ENCODE results near the gene CLHC1.
"Not testable (repeated sequence)": the region's sequence is repeated elsewhere in the genome, so short reads cannot be mapped to it uniquely, and the experiment has no call there.

Gene CLHC1

DNA sequence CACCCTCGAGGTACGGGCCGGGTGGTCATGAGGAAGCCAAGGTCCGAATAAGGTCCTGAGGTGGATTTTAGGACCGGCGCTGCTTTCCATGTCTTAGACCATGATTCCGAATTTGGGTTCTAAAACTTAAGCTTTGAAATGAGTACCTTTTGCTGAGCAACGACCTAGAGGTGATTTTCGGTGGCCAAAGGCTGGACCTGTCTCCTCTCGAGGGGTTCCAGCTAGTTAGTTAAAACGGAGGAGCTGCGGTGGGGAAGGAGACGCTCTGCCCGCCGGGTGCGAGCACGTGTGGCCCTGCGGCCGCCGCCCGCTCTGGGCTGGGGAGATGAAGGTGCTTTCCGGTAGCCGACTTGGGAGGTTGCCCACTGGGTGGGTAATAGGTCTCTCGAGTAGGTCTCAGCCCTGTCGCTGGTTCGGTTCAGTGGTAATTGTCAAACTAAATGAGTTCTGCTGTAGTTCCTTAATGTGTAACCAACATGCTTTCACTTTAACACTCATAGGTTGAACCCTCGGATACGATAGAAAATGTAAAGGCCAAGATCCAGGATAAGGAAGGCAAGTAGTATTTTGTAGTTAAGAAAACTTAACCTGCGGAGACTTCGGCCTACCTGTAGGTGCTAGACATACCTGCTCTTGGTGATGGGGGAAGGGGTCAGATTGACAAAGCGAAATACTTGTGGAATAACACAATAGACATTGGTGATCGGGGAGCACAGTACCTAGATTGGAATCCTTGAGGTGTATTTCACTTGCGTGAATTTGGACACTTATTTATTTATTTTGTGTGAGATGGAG, 967 bp upstream of the CLHC1 start:
- in situ Hi-C loops (cut with MboI; ENCODE audit: low sequenced_read_pairs) = no loop called here

- in situ Hi-C loops (cut with MboI; ENCODE audit: low sequenced_read_pairs) = no loop called here
These were observed 478 bp downstream of the CLHC1 start for GRCh38 chr2:55231546-55232083.

GRCh38 chr2:55230551-55230950, 1.5 kb downstream of the CLHC1 start:
- in situ Hi-C loops (cut with MboI; ENCODE audit: low sequenced_read_pairs) = no loop called here

- in situ Hi-C loops (cut with MboI; ENCODE audit: low sequenced_read_pairs) = no loop called here
These were observed 2.9 kb downstream of the CLHC1 start for GRCh38 chr2:55229221-55229620.

GRCh38 chr2:55228226-55228563, 3.9 kb downstream of the CLHC1 start:
- in situ Hi-C loops (cut with MboI; ENCODE audit: low sequenced_read_pairs) = no loop called here

DNA sequence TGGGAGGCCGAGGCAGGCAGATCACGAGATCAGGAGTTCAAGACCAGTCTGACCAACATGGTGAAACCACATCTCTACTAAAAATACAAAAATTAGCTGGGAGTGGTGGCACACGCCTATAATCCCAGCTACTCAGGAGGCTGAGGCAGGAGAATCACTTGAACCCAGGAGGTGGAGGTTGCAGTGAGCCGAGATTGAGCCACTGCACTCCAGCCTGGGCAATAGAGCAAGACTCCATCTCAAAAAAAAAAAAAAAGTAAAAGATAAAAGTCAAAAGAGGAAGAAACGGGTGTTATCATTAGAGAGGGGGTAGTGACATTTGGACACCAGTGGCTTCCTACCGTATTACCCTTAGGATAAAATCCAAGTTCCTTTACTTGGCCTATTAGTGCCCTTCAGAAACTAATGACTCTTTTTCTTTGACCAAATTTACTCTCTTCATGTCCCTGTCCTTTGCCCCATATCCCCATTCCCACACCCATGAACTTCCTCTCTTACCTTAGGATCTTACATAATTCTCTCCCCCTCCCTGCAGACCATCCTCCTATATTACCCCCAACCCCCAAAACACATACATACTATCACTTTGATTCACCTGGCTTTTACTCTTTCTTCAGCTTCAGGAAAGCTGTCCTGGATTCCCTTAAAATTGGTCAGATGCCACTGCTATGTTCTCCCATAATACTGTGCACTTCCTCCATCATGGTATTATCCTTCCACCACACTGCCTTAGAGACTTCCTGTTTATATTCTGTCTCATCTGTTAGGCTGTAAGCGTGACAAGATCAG, 4.5 kb downstream of the CLHC1 start:
- in situ Hi-C loops (cut with MboI; ENCODE audit: low sequenced_read_pairs) = not testable (repeated sequence)

DNA sequence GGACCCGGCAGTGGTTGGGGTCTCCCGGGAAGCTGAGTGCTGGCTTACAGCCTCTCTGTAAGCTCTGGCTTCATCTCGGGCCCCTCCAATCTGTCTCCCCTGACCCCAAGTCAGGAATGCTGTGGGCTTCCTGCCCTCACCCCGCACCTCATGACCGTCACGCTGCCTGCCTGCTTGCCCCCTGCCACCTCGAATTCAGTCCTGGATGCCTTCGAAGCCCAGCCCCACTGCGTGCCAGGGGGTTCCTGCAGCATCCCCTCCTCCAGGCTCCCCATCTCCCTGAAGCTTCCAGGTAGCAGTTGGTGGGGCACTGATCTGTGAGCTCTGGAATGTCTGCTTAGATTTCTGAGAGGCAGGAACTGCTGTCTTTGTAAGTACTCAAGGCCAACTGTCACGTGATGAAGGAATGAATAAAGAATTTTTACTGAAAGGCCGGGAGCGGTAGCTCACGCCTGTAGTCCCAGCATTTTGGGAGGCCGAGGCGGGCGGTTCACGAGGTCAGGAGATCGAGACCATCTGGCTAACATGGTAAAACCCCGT, 6.5 kb downstream of the CLHC1 start:
- in situ Hi-C loops (cut with MboI; ENCODE audit: low sequenced_read_pairs) = no loop called here

DNA sequence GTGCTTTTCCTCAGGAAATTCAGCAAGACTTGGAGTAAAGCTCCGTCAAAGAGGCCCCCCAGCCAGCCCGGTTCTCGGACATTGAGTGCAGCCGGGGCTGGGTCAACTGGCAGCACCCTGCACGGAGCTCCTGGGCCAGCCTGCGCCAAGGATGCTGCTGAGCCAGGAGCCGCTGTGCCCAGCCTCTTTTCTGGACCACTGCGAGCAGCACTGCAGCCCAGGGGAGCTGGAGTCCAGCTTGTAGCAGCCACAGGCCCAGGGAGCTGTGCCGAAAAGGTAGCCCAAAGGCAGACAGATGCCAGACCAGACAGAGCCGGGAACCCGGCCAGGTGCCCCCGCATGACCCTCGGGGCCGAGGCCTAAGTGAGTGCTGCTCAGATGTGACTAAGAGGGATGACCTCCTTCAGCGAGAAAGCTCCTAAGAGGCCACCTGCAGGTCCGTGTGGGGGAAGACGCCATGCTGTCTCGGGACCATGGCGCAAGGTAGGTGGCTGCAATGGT, 7.3 kb downstream of the CLHC1 start:
- in situ Hi-C loops (cut with MboI; ENCODE audit: low sequenced_read_pairs) = no loop called here

GRCh38 chr2:55223958-55224760, 7.9 kb downstream of the CLHC1 start:
- in situ Hi-C loops (cut with MboI; ENCODE audit: low sequenced_read_pairs) = no loop called here

DNA sequence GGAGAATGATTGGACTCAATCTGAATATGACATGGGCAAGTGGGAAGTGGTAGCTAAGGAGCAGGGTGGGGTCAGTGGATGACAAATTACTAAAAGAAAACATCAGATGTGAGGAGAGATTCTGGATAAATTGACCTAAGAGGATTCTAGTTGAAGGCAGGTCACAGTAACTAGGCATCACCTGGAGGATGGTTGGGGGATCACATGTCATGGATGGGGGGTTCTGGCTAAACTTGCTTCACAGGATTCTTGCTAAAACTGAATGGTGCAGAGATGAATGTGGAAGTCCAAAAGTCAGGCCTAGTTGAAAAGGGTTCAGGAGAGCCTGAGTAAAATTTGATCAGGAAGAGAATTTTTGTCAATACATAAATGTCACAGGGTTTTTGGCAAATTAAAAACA, 18.3 kb downstream of the CLHC1 start:
- in situ Hi-C loops (cut with MboI; ENCODE audit: low sequenced_read_pairs) = no loop called here

GRCh38 chr2:55204950-55205349, 27.1 kb downstream of the CLHC1 start:
- in situ Hi-C loops (cut with MboI; ENCODE audit: low sequenced_read_pairs) = no loop called here

DNA sequence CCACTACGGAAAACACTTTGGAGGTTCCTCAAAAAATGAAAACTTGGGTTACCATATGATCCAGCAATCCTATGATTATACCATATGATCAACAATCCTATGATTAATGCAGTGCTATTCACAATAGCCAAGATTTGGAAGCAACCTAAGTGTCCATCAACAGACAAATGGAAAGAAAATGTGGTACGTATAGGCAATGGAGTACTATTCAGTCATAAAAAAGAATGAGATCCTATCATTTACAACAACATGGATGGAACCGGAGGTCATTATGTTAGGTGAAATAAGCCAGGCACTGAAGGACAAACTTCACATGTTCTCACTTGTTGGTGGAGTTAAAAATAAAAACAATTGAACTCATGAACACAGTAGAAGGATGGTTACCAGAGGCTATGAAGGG, 27.6 kb downstream of the CLHC1 start:
- in situ Hi-C loops (cut with MboI; ENCODE audit: low sequenced_read_pairs) = no loop called here

DNA sequence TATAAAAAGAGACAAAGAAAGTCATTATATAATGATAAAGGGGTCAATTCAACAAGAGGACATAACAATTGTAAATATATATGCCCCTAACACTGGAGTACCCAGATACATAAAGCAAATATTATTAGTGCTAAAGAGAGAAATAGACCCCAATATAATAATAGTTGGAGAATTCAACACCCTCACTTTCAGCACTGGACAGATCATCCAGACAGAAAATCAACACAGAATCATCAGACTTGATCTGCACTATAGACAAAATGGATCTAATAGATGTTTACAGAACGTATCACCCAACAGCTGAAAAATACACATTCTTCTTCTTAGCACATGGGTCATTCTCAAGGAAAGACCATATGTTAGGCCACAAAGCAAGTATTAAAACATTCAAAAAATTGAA, 31.7 kb downstream of the CLHC1 start:
- in situ Hi-C loops (cut with MboI; ENCODE audit: low sequenced_read_pairs) = no loop called here

DNA sequence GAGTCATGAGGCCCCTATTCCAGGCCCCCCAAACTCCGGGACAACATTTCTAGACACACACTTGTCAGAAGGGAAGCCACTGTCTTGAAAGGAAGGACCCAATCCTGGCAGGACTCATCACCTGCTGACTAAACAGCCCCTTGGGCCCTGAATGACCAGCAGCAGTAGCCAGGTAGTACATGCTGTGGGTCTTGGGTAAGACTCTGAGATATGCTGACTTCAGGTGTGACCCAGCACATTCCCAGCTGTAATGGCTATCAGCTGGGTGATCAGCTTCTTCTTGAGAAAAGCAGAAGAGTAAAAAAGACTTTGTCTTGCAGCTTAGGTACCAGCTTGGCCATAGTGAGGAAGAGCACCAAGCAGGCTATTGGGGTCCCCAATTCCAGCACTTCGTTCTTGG, 35.6 kb downstream of the CLHC1 start:
- in situ Hi-C loops (cut with MboI; ENCODE audit: low sequenced_read_pairs) = no loop called here

DNA sequence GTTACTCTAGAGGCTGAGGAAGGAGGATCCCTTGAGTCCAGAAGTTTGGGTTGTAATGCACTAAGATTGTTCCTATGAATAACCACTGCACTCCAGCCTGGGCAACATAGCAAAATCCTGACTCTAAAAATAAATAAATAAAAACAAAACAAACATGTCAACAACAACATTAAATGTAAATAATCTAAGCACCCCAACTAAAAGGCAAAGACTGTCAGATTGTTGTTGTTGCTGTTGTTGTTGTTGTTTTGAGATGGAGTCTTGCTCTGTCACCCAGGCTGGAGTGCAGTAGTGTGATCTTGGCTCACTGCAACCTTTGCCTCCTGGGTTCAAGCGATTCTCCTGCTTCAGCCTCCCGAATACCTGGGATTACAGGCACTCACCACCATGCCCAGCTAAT, 40.2 kb downstream of the CLHC1 start:
- in situ Hi-C loops (cut with MboI; ENCODE audit: low sequenced_read_pairs) = not testable (repeated sequence)

DNA sequence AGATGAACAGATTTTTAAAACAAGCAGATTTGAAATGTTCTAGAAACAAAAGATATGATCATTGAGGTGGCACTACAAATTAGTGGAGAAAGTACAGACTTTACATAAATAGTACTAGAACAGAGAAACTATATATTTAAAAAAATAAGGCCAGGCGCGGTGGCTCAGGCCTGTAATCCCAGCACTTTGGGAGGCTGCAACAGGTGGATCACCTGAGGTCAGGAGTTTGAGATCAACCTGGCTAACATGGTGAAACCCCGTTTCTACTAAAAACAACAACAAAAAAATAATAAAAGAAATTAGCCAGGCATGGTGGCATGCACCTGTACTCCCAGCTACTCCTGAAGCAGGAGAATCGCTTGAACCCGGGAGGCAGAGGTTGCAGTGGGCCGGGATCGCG, 45.3 kb downstream of the CLHC1 start:
- in situ Hi-C loops (cut with MboI; ENCODE audit: low sequenced_read_pairs) = not testable (repeated sequence)

DNA sequence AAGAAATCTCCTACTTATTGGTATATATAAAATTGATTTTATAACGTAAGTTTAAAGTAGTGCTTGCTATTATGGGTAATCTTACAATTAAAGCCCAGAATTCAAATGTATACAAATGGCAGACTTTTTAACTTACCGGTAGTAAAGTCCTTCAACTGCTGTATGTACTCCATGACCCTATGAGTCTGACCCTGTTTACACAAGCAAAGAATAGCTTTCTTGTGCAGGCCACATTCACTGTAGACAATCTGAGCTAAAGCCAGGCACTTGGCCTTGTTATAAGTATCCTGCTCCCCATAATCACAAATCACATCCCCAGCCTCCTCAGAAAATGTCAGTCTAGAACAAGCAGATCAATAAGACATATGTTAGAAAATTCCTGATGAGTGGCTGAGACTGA, 51.7 kb downstream of the CLHC1 start:
- in situ Hi-C loops (cut with MboI; ENCODE audit: low sequenced_read_pairs) = no loop called here

GRCh38 chr2:55176094-55176415, 56.0 kb downstream of the CLHC1 start:
- in situ Hi-C loops (cut with MboI; ENCODE audit: low sequenced_read_pairs) = no loop called here

GRCh38 chr2:55175254-55176093, 56.6 kb downstream of the CLHC1 start:
- in situ Hi-C loops (cut with MboI; ENCODE audit: low sequenced_read_pairs) = no loop called here

GRCh38 chr2:55173438-55174054, 58.5 kb downstream of the CLHC1 start:
- in situ Hi-C loops (cut with MboI; ENCODE audit: low sequenced_read_pairs) = no loop called here

Measured in HL-60/S4 treated with retinoic acid at 250 ng/mL for 4 days and 3 days (cell line).